ENCODE results near the gene SGCA.

The SGCA gene

GRCh38 chr17:50149417-50150353 is 16.1 kb upstream of the SGCA start:
- peak; percentile 6 for DNase-seq

GRCh38 chr17:50150354-50151040 is 15.3 kb upstream of the SGCA start, which contains the start of gene PPP1R9B:
TSS of gene PPP1R9B (minus strand) at chr17:50150677. CDS start at chr17:50150513, 164 bp downstream.
- no peak for DNase-seq

- peak; percentile 72 for DNase-seq
Observed at GRCh38 chr17:50151041-50151936, 14.5 kb upstream of the SGCA start.

- peak; percentile 83 for DNase-seq
Observed at GRCh38 chr17:50151937-50152547, 13.8 kb upstream of the SGCA start.

GRCh38 chr17:50152736-50153135 is 13.1 kb upstream of the SGCA start:
- no peak for DNase-seq

- no peak for DNase-seq
Observed at GRCh38 chr17:50153650-50154575, 11.9 kb upstream of the SGCA start.

- DNase-seq = no peak
Observed at GRCh38 chr17:50154604-50155003, 11.2 kb upstream of the SGCA start.

GRCh38 chr17:50155115-50155819 is 10.5 kb upstream of the SGCA start:
- no peak for DNase-seq

- no peak for DNase-seq
Observed at GRCh38 chr17:50157891-50158290, 7.9 kb upstream of the SGCA start.

- DNase-seq = peak; percentile 91
Observed at GRCh38 chr17:50161023-50161910, 4.5 kb upstream of the SGCA start.

- no peak for DNase-seq
Observed at GRCh38 chr17:50161911-50162288, 3.9 kb upstream of the SGCA start.

GRCh38 chr17:50162466-50163254 is 3.1 kb upstream of the SGCA start:
- DNase-seq = no peak

GRCh38 chr17:50163843-50164696 is 1.7 kb upstream of the SGCA start:
- DNase-seq = no peak

- no peak for DNase-seq
Observed at GRCh38 chr17:50164697-50164988, 1.2 kb upstream of the SGCA start.

- no peak for DNase-seq
Observed at GRCh38 chr17:50165066-50165465, 739 bp upstream of the SGCA start.

- DNase-seq = no peak
Observed at GRCh38 chr17:50165466-50165865, 339 bp upstream of the SGCA start.

GRCh38 chr17:50166518-50167181 is 845 bp downstream of the SGCA start:
- no peak for DNase-seq

All from NCI-H1105 treated with DMSO at 0.1 percent for 48 hours (cell line).